ENCODE data around the gene MEGF10.

Gene MEGF10

GRCh38 chr5:127385936-127386335 is 95.3 kb downstream of the MEGF10 start:
- Histone ChIP-seq H3K4me1 (ENCODE audit: control insufficient read depth, insufficient read depth, low read length) (no peaks in the 10 kb centered on the region), H3K9me3 (ENCODE audit: control insufficient read depth, insufficient read depth, low read length) (no peaks in the 10 kb centered on the region), H3K36me3 (ENCODE audit: control insufficient read depth, insufficient read depth, low read length) (no peaks in the 10 kb centered on the region), H3K9ac (ENCODE audit: low read depth, low read length) (no peak overlapping the region), H3K27me3 (ENCODE audit: control insufficient read depth, insufficient read depth, low read length) (no peaks in the 10 kb centered on the region), H3K4me3 (ENCODE audit: low read depth, low read length) (no peak overlapping the region)

- Histone ChIP-seq H3K4me3 (ENCODE audit: low read depth, low read length) (no peak overlapping the region), H3K27me3 (ENCODE audit: control insufficient read depth, insufficient read depth, low read length) (no peaks in the 10 kb centered on the region), H3K9me3 (ENCODE audit: control insufficient read depth, insufficient read depth, low read length) (no peaks in the 10 kb centered on the region), H3K4me1 (ENCODE audit: control insufficient read depth, insufficient read depth, low read length) (no peaks in the 10 kb centered on the region), H3K36me3 (ENCODE audit: control insufficient read depth, insufficient read depth, low read length) (no peaks in the 10 kb centered on the region), H3K9ac (ENCODE audit: low read depth, low read length) (no peak overlapping the region)
Observed at GRCh38 chr5:127386557-127386956, 96.0 kb downstream of the MEGF10 start.

- no peaks in the 10 kb centered on the region for H3K9me3 ChIP-seq (ENCODE audit: control insufficient read depth, insufficient read depth, low read length)
- H3K4me1 ChIP-seq (ENCODE audit: control insufficient read depth, insufficient read depth, low read length): no peaks in the 10 kb centered on the region
- H3K4me3 ChIP-seq (ENCODE audit: low read depth, low read length): no peak overlapping the region
- no peaks in the 10 kb centered on the region for H3K27me3 ChIP-seq (ENCODE audit: control insufficient read depth, insufficient read depth, low read length)
- H3K9ac ChIP-seq (ENCODE audit: low read depth, low read length): no peak overlapping the region
- no peaks in the 10 kb centered on the region for H3K36me3 ChIP-seq (ENCODE audit: control insufficient read depth, insufficient read depth, low read length)
Observed at GRCh38 chr5:127389601-127390000, 99.0 kb downstream of the MEGF10 start.

- H3K4me3 ChIP-seq (ENCODE audit: low read depth, low read length): no peak overlapping the region
- H3K9me3 ChIP-seq (ENCODE audit: control insufficient read depth, insufficient read depth, low read length): no peaks in the 10 kb centered on the region
- no peaks in the 10 kb centered on the region for H3K36me3 ChIP-seq (ENCODE audit: control insufficient read depth, insufficient read depth, low read length)
- H3K9ac ChIP-seq (ENCODE audit: low read depth, low read length): no peak overlapping the region
- no peaks in the 10 kb centered on the region for H3K4me1 ChIP-seq (ENCODE audit: control insufficient read depth, insufficient read depth, low read length)
- no peaks in the 10 kb centered on the region for H3K27me3 ChIP-seq (ENCODE audit: control insufficient read depth, insufficient read depth, low read length)
Observed at GRCh38 chr5:127392762-127393161, 102.2 kb downstream of the MEGF10 start.

- Histone ChIP-seq H3K4me1 (ENCODE audit: control insufficient read depth, insufficient read depth, low read length) (no peaks in the 10 kb centered on the region), H3K36me3 (ENCODE audit: control insufficient read depth, insufficient read depth, low read length) (no peaks in the 10 kb centered on the region), H3K9me3 (ENCODE audit: control insufficient read depth, insufficient read depth, low read length) (no peaks in the 10 kb centered on the region), H3K9ac (ENCODE audit: low read depth, low read length) (no peak overlapping the region), H3K27me3 (ENCODE audit: control insufficient read depth, insufficient read depth, low read length) (no peaks in the 10 kb centered on the region), H3K4me3 (ENCODE audit: low read depth, low read length) (no peak overlapping the region)
Observed at GRCh38 chr5:127396490-127397155, 106.0 kb downstream of the MEGF10 start.

GRCh38 chr5:127398508-127398907 is 107.9 kb downstream of the MEGF10 start:
- Histone ChIP-seq H3K9me3 (ENCODE audit: control insufficient read depth, insufficient read depth, low read length) (no peaks in the 10 kb centered on the region), H3K9ac (ENCODE audit: low read depth, low read length) (no peak overlapping the region), H3K4me3 (ENCODE audit: low read depth, low read length) (no peak overlapping the region), H3K36me3 (ENCODE audit: control insufficient read depth, insufficient read depth, low read length) (peaks cover 6% of the 10 kb centered on the region), H3K4me1 (ENCODE audit: control insufficient read depth, insufficient read depth, low read length) (no peaks in the 10 kb centered on the region), H3K27me3 (ENCODE audit: control insufficient read depth, insufficient read depth, low read length) (no peaks in the 10 kb centered on the region)

- no peak overlapping the region for H3K4me3 ChIP-seq (ENCODE audit: low read depth, low read length)
- H3K36me3 ChIP-seq (ENCODE audit: control insufficient read depth, insufficient read depth, low read length): peaks cover 6% of the 10 kb centered on the region
- no peaks in the 10 kb centered on the region for H3K9me3 ChIP-seq (ENCODE audit: control insufficient read depth, insufficient read depth, low read length)
- H3K27me3 ChIP-seq (ENCODE audit: control insufficient read depth, insufficient read depth, low read length): no peaks in the 10 kb centered on the region
- H3K9ac ChIP-seq (ENCODE audit: low read depth, low read length): no peak overlapping the region
- no peaks in the 10 kb centered on the region for H3K4me1 ChIP-seq (ENCODE audit: control insufficient read depth, insufficient read depth, low read length)
Observed at GRCh38 chr5:127399068-127399467, 108.5 kb downstream of the MEGF10 start.

GRCh38 chr5:127400539-127400938 is 109.9 kb downstream of the MEGF10 start:
- Histone ChIP-seq H3K9me3 (ENCODE audit: control insufficient read depth, insufficient read depth, low read length) (no peaks in the 10 kb centered on the region), H3K4me3 (ENCODE audit: low read depth, low read length) (no peak overlapping the region), H3K36me3 (ENCODE audit: control insufficient read depth, insufficient read depth, low read length) (peaks cover 6% of the 10 kb centered on the region), H3K4me1 (ENCODE audit: control insufficient read depth, insufficient read depth, low read length) (no peaks in the 10 kb centered on the region), H3K9ac (ENCODE audit: low read depth, low read length) (no peak overlapping the region), H3K27me3 (ENCODE audit: control insufficient read depth, insufficient read depth, low read length) (no peaks in the 10 kb centered on the region)

- Histone ChIP-seq H3K9me3 (ENCODE audit: control insufficient read depth, insufficient read depth, low read length) (no peaks in the 10 kb centered on the region), H3K4me1 (ENCODE audit: control insufficient read depth, insufficient read depth, low read length) (peaks cover 4% of the 10 kb centered on the region), H3K27me3 (ENCODE audit: control insufficient read depth, insufficient read depth, low read length) (no peaks in the 10 kb centered on the region), H3K4me3 (ENCODE audit: low read depth, low read length) (no peak overlapping the region), H3K36me3 (ENCODE audit: control insufficient read depth, insufficient read depth, low read length) (peaks cover 6% of the 10 kb centered on the region), H3K9ac (ENCODE audit: low read depth, low read length) (no peak overlapping the region)
Observed at GRCh38 chr5:127400946-127401670, 110.5 kb downstream of the MEGF10 start.

- H3K4me1 ChIP-seq (ENCODE audit: control insufficient read depth, insufficient read depth, low read length): peaks cover 9% of the 10 kb centered on the region
- H3K9ac ChIP-seq (ENCODE audit: low read depth, low read length): no peak overlapping the region
- no peaks in the 10 kb centered on the region for H3K9me3 ChIP-seq (ENCODE audit: control insufficient read depth, insufficient read depth, low read length)
- H3K27me3 ChIP-seq (ENCODE audit: control insufficient read depth, insufficient read depth, low read length): no peaks in the 10 kb centered on the region
- H3K4me3 ChIP-seq (ENCODE audit: low read depth, low read length): no peak overlapping the region
- peaks cover 6% of the 10 kb centered on the region for H3K36me3 ChIP-seq (ENCODE audit: control insufficient read depth, insufficient read depth, low read length)
Observed at GRCh38 chr5:127402361-127402760, 111.8 kb downstream of the MEGF10 start.

GRCh38 chr5:127404190-127404589 is 113.6 kb downstream of the MEGF10 start:
- Histone ChIP-seq H3K4me1 (ENCODE audit: control insufficient read depth, insufficient read depth, low read length) (peaks cover 9% of the 10 kb centered on the region), H3K4me3 (ENCODE audit: low read depth, low read length) (no peak overlapping the region), H3K9ac (ENCODE audit: low read depth, low read length) (no peak overlapping the region), H3K36me3 (ENCODE audit: control insufficient read depth, insufficient read depth, low read length) (peaks cover 6% of the 10 kb centered on the region), H3K27me3 (ENCODE audit: control insufficient read depth, insufficient read depth, low read length) (no peaks in the 10 kb centered on the region), H3K9me3 (ENCODE audit: control insufficient read depth, insufficient read depth, low read length) (no peaks in the 10 kb centered on the region)
